Loucy (cell line): ENCODE results near the gene PALLD.

ENCODE experiments used
- CTCF ChIP-seq: fragments of 200-600 bp; sonication (generic); conservative IDR thresholded peaks from 2 replicates; pipeline ENCODE4 v1.5.1; 2014; ENCODE audit warnings: mild to moderate bottlenecking, antibody characterized with exemption, low read length
- EZH2phosphoT487 ChIP-seq: fragments of 200-600 bp; IDR thresholded peaks from 2 replicates; pipeline ENCODE4 v1.6.1; 2018; ENCODE audit warnings: antibody characterized with exemption, mild to moderate bottlenecking, moderate library complexity, borderline replicate concordance

GRCh38 chr4:168769837-168770236 lies 273.0 kb downstream of the PALLD start:
- TF ChIP-seq CTCF = no peak
- TF ChIP-seq EZH2phosphoT487 = no peak
